A549 (cell line): ENCODE measurements around the gene DDIT4. TPM values are rescaled to one million over a fixed set of nuclear protein-coding genes. Genes with fewer than 3 reads are reported as not detected.

ENCODE experiments used
- CBX8 ChIP-seq: fragments of 200-600 bp; sonication (generic); IDR thresholded peaks from 2 replicates; pipeline ENCODE4 v1.6.1; 2016
- CEBPB ChIP-seq, 2 experiments: fragments of >200 bp in 1 of 2; sonication (Bioruptor Twin) in 1 of 2; formaldehyde crosslinking in 1 of 2; IDR thresholded peaks; 2 replicates each; pipeline ENCODE4 v1.6.1; 2012 to 2016
- CHD2 ChIP-seq: fragments of 150-350 bp; IDR thresholded peaks from 2 replicates; pipeline ENCODE4 v1.6.1; 2014; ENCODE audit warnings: low read length; ENCODE audit not compliant: partially characterized antibody
- EP300 ChIP-seq, 2 experiments: fragments of >200 bp; sonication (Bioruptor Twin); formaldehyde crosslinking; IDR thresholded peaks; 2 replicates in 1 of 2; 3 replicates in 1 of 2; pipeline ENCODE4 v1.6.1; 2016 to 2017
- FOSL2 ChIP-seq, 2 experiments: fragments of 450-650 bp in 1 of 2; fragments of >200 bp in 1 of 2; sonication (Bioruptor Twin) in 1 of 2; formaldehyde crosslinking; IDR thresholded peaks; 2 replicates each; pipeline versions ENCODE4 v1.5.0 to v1.6.1; 2016 to 2020; ENCODE audit warnings: mild to moderate bottlenecking in 1 of 2, moderate library complexity in 1 of 2
- FOXS1 ChIP-seq: fragments of 250-450 bp; sonication (Bioruptor Pico); IDR thresholded peaks from 2 replicates; pipeline ENCODE4 v1.5.0; 2020; ENCODE audit warnings: mild to moderate bottlenecking, moderate library complexity
- HDAC2 ChIP-seq: fragments of 200-600 bp; sonication (generic); IDR thresholded peaks from 2 replicates; pipeline ENCODE4 v1.6.1; 2016
- JUNB ChIP-seq: fragments of >200 bp; sonication (Bioruptor Twin); formaldehyde crosslinking; IDR thresholded peaks from 2 replicates; pipeline ENCODE4 v1.6.1; 2016
- KDM1A ChIP-seq: fragments of 200-600 bp; sonication (generic); IDR thresholded peaks from 2 replicates; pipeline ENCODE4 v1.6.1; 2016; ENCODE audit warnings: low read depth, mild to moderate bottlenecking
- MAZ ChIP-seq: fragments of 150-350 bp; IDR thresholded peaks from 2 replicates; pipeline ENCODE4 v1.6.1; 2014; ENCODE audit warnings: antibody characterized with exemption, low read depth, low read length, borderline replicate concordance
- NFE2L2 ChIP-seq: fragments of 150-350 bp; conservative IDR thresholded peaks from 2 replicates; pipeline ENCODE4 v1.6.1; 2014; ENCODE audit warnings: low read length
- NPAS2 ChIP-seq: fragments of 250-450 bp; sonication (Bioruptor Pico); IDR thresholded peaks from 2 replicates; pipeline ENCODE4 v1.8.0; 2022; ENCODE audit warnings: mild to moderate bottlenecking, moderate library complexity, borderline replicate concordance
- REST ChIP-seq: fragments of 200-600 bp; sonication (generic); IDR thresholded peaks from 2 replicates; pipeline ENCODE4 v1.6.1; 2016; ENCODE audit warnings: antibody characterized with exemption, mild to moderate bottlenecking, moderate library complexity
- RNF2 ChIP-seq: fragments of 200-600 bp; sonication (generic); IDR thresholded peaks from 2 replicates; pipeline ENCODE4 v1.6.1; 2016; ENCODE audit warnings: low read depth, mild to moderate bottlenecking, antibody characterized with exemption, moderate library complexity, borderline replicate concordance
- TFCP2L1 ChIP-seq: fragments of 250-450 bp; sonication (Bioruptor Pico); IDR thresholded peaks from 2 replicates; pipeline ENCODE4 v1.5.0; 2021; ENCODE audit warnings: mild to moderate bottlenecking
- ZNF302 ChIP-seq: fragments of 250-450 bp; sonication (Bioruptor Pico); IDR thresholded peaks from 2 replicates; pipeline ENCODE4 v1.9.0; 2021; ENCODE audit warnings: inconsistent platforms, mild to moderate bottlenecking, moderate library complexity
- polyA plus RNA-seq, 4 experiments: library from polyadenylated mRNA; depleted of rRNA in 3 of 4; stranded (reverse); fragments of >200 nt; fragmentation: RNase III in 1 of 4; extraction: RNeasy Plus Mini Kit Qiagen cat#74134 plus additional on column Dnase treatment in 1 of 4; gene quantifications; 2 replicates in 3 of 4; 3 replicates in 1 of 4; pipeline ENCODE4 v1.2.3, GENCODE V29; 2011 to 2017
- TF ChIP-seq, protein P1 (sequence below): fragments of 250-450 bp; sonication (Bioruptor Pico); IDR thresholded peaks from 2 replicates; pipeline ENCODE4 v1.5.0; 2021; ENCODE audit warnings: mild to moderate bottlenecking, moderate library complexity, borderline replicate concordance
- TF ChIP-seq, protein P2 (sequence below): IDR thresholded peaks from 2 replicates; pipeline ENCODE4 v1.6.1; 2012
- TF ChIP-seq, protein P3 (sequence below): fragments of 450-650 bp; IDR thresholded peaks from 2 replicates; pipeline ENCODE4 v1.6.1; 2014; ENCODE audit warnings: antibody characterized with exemption
- TF ChIP-seq, protein P4 (sequence below): fragments of 250-450 bp; sonication (Bioruptor Pico); IDR thresholded peaks from 2 replicates; pipeline ENCODE4 v1.5.0; 2020; ENCODE audit warnings: low read depth, mild to moderate bottlenecking, moderate library complexity

Gene DDIT4
- polyA plus RNA-seq, 2 of the 4 experiments (the other 2 are of a cell fraction), result 239 to 392 TPM

- TF ChIP-seq, protein P1, sequence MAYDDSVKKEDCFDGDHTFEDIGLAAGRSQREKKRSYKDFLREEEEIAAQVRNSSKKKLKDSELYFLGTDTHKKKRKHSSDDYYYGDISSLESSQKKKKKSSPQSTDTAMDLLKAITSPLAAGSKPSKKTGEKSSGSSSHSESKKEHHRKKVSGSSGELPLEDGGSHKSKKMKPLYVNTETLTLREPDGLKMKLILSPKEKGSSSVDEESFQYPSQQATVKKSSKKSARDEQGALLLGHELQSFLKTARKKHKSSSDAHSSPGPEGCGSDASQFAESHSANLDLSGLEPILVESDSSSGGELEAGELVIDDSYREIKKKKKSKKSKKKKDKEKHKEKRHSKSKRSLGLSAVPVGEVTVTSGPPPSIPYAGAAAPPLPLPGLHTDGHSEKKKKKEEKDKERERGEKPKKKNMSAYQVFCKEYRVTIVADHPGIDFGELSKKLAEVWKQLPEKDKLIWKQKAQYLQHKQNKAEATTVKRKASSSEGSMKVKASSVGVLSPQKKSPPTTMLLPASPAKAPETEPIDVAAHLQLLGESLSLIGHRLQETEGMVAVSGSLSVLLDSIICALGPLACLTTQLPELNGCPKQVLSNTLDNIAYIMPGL (CRISPR knock-in tag), result no peak
- TF ChIP-seq ZNF302 (CRISPR knock-in tag), result peak; percentile 82; the same call in 1 of the 2 replicates
- TF ChIP-seq FOSL2 (IDR thresholded peaks at IDR 0.05), result peak; percentile 82
- TF ChIP-seq FOSL2 (CRISPR knock-in tag; IDR thresholded peaks at IDR 0.05), result peak; percentile 97
- TF ChIP-seq NPAS2 (CRISPR knock-in tag), result no peak
- TF ChIP-seq NFE2L2, result no peak
- TF ChIP-seq, protein P2, sequence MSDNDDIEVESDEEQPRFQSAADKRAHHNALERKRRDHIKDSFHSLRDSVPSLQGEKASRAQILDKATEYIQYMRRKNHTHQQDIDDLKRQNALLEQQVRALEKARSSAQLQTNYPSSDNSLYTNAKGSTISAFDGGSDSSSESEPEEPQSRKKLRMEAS, result peak; percentile 86
- peak in 1 of 2 experiments; percentile 79; a peak in 2 of 4 replicates for TF ChIP-seq CEBPB (IDR thresholded peaks at IDR 0.05)
- no peak for TF ChIP-seq FOXS1 (CRISPR knock-in tag)
- no peak for TF ChIP-seq KDM1A
- no peak for TF ChIP-seq CBX8
- TF ChIP-seq, protein P3, sequence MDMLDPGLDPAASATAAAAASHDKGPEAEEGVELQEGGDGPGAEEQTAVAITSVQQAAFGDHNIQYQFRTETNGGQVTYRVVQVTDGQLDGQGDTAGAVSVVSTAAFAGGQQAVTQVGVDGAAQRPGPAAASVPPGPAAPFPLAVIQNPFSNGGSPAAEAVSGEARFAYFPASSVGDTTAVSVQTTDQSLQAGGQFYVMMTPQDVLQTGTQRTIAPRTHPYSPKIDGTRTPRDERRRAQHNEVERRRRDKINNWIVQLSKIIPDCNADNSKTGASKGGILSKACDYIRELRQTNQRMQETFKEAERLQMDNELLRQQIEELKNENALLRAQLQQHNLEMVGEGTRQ, result no peak
- TF ChIP-seq HDAC2, result no peak
- no peak for TF ChIP-seq REST
- 0 out of 2 replicates have a peak, but pooled peaks have one; percentile 22 for TF ChIP-seq TFCP2L1 (CRISPR knock-in tag)
- TF ChIP-seq MAZ, result 0 out of 2 replicates have a peak, but pooled peaks have one; percentile 8
- TF ChIP-seq RNF2, result no peak
- peak; percentile 61 for TF ChIP-seq CHD2
- TF ChIP-seq, protein P4, sequence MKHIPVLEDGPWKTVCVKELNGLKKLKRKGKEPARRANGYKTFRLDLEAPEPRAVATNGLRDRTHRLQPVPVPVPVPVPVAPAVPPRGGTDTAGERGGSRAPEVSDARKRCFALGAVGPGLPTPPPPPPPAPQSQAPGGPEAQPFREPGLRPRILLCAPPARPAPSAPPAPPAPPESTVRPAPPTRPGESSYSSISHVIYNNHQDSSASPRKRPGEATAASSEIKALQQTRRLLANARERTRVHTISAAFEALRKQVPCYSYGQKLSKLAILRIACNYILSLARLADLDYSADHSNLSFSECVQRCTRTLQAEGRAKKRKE (CRISPR knock-in tag), result no peak
- TF ChIP-seq EP300 (IDR thresholded peaks at IDR 0.05), result peak; percentile 95 to 97; a peak in 4 of 5 replicates
- peak; percentile 89 for TF ChIP-seq JUNB
Measured at GRCh38 chr10:72260239-72260975, 13.3 kb upstream of the DDIT4 start (continued).
